ENCODE measurements around the gene SLC38A3.
"Not testable (repeated sequence)": the region's sequence is repeated elsewhere in the genome, so short reads cannot be mapped to it uniquely, and the experiment has no call there.

Gene SLC38A3

GRCh38 chr3:50231581-50231980 is 26.5 kb downstream of the SLC38A3 start:
- no peak for DNase-seq (ENCODE audit: low read depth in 3 of 3)

GRCh38 chr3:50232303-50232702 is 27.2 kb downstream of the SLC38A3 start:
- no peak for DNase-seq (ENCODE audit: low read depth in 3 of 3)

- no peak for DNase-seq (ENCODE audit: low read depth in 3 of 3)
These were observed 28.1 kb downstream of the SLC38A3 start for GRCh38 chr3:50233176-50233575.

GRCh38 chr3:50235716-50236483 is 30.8 kb downstream of the SLC38A3 start, which contains the start of gene GNAI2:
TSS of gene GNAI2 (plus strand) at chr3:50236204. CDS start at chr3:50236336, 132 bp downstream.
- DNase-seq (ENCODE audit: low read depth in 3 of 3) = peak; percentile 95 to 99 (median 98)

- DNase-seq (ENCODE audit: low read depth in 3 of 3) = no peak
These were observed 31.5 kb downstream of the SLC38A3 start for GRCh38 chr3:50236484-50237132.

- no peak for DNase-seq (ENCODE audit: low read depth in 3 of 3)
These were observed 32.1 kb downstream of the SLC38A3 start for GRCh38 chr3:50237133-50237651.

GRCh38 chr3:50237754-50238548 is 32.9 kb downstream of the SLC38A3 start:
- peak; percentile 72 to 83 (median 79) for DNase-seq (ENCODE audit: low read depth in 3 of 3)

GRCh38 chr3:50238549-50239026 is 33.5 kb downstream of the SLC38A3 start:
- DNase-seq (ENCODE audit: low read depth in 3 of 3) = no peak

- no peak for DNase-seq (ENCODE audit: low read depth in 3 of 3)
These were observed 34.6 kb downstream of the SLC38A3 start for GRCh38 chr3:50239649-50240048.

GRCh38 chr3:50241163-50241562 is 36.1 kb downstream of the SLC38A3 start:
- no peak for DNase-seq (ENCODE audit: low read depth in 3 of 3)

GRCh38 chr3:50241713-50242380 is 36.8 kb downstream of the SLC38A3 start:
- DNase-seq (ENCODE audit: low read depth in 3 of 3) = no peak

- no peak for DNase-seq (ENCODE audit: low read depth in 3 of 3)
These were observed 37.3 kb downstream of the SLC38A3 start for GRCh38 chr3:50242381-50242770.

GRCh38 chr3:50242851-50243542 is 37.9 kb downstream of the SLC38A3 start:
- DNase-seq (ENCODE audit: low read depth in 3 of 3) = peak in 1 of 3 donors; percentile 31

GRCh38 chr3:50243543-50243895 is 38.4 kb downstream of the SLC38A3 start:
- DNase-seq (ENCODE audit: low read depth in 3 of 3) = no peak

GRCh38 chr3:50244813-50245212 is 39.7 kb downstream of the SLC38A3 start:
- not testable (repeated sequence) for DNase-seq (ENCODE audit: low read depth in 3 of 3)

GRCh38 chr3:50245251-50245745 is 40.2 kb downstream of the SLC38A3 start:
- DNase-seq (ENCODE audit: low read depth in 3 of 3) = no peak

GRCh38 chr3:50245831-50246516 is 40.9 kb downstream of the SLC38A3 start:
- DNase-seq (ENCODE audit: low read depth in 3 of 3) = peak; percentile 84 to 96 (median 92)

GRCh38 chr3:50246517-50246954 is 41.5 kb downstream of the SLC38A3 start:
- peak; percentile 74 to 82 (median 82) for DNase-seq (ENCODE audit: low read depth in 3 of 3)

GRCh38 chr3:50248387-50248786 is 43.3 kb downstream of the SLC38A3 start:
- DNase-seq (ENCODE audit: low read depth in 3 of 3) = no peak

- no peak for DNase-seq (ENCODE audit: low read depth in 3 of 3)
These were observed 44.4 kb downstream of the SLC38A3 start for GRCh38 chr3:50249457-50249856.
